GM21515 (cell line): ENCODE data around the gene PCDHB4.
"Not testable (repeated sequence)": the region's sequence is repeated elsewhere in the genome, so short reads cannot be mapped to it uniquely, and the experiment has no call there.

Experiments
- ATAC-seq: cut with Tn5 transposase; IDR thresholded peaks from one replicate; pipeline ENCODE4 v1.9.1; 2021; ENCODE audit not compliant: unreplicated experiment

Gene PCDHB4

DNA sequence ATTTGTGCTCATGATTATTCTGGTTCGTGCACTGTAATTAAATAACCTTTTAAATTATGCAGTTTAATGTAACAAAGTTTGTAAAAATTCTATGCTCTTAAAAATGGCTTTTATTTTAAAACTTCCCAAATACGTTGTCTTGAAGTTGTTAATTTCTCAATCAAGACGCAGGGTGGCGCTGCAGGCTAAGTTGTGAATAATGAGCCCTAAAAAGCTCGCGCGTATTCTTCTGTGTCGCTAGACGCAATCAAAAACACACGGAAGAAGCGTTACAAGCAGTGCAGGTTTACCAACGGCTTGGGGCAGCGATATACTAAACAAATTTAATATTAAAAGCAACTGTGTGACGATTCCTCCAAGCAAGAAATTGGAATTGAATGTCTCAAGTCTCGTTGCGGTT, at the start of gene PCDHB4:
Gene PCDHB4 (plus strand): TSS at position 256 of the 400 bp plus-strand sequence. CDS start 181 bp downstream, outside the sequence.
- ATAC-seq, result no peak

DNA sequence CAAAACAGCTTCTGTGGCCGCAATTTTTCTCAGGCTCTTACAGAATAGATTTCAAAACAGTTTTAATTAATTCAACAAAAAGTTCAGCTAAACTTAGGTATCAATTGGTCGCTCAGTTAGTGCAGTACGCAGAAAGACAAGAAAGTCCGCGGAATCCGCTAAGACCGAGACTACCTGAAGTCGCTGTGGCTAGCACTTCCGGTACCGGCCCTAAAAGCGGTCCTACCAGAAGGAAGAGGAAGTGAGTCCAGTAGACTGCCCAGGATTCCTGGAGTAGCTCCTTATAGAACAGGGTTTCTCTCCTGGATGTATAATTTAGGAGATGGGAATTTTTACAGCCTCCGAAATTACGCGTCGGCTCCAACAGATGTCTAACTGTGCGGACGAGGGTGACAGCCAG, 43.8 kb upstream of the PCDHB4 start:
- ATAC-seq, result no peak

DNA sequence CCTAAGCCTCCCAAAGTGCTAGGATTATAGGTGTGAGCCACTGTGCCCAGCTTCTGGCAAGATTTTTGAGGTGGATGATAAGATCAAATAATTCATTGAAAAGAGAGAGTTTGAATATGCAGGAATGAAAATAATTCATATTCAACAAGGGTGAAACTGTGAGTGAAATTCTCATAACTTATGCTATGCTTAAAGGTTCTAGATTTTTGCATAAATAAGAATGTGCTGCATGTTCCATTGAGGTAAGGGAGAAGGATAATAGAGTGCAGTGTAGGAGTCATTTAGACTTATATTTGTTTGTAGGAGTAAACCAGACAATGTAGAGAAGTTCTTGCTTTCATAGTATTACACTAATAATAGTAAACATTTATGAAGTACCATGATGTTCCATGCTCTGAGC, 39.4 kb upstream of the PCDHB4 start:
- ATAC-seq, result no peak

DNA sequence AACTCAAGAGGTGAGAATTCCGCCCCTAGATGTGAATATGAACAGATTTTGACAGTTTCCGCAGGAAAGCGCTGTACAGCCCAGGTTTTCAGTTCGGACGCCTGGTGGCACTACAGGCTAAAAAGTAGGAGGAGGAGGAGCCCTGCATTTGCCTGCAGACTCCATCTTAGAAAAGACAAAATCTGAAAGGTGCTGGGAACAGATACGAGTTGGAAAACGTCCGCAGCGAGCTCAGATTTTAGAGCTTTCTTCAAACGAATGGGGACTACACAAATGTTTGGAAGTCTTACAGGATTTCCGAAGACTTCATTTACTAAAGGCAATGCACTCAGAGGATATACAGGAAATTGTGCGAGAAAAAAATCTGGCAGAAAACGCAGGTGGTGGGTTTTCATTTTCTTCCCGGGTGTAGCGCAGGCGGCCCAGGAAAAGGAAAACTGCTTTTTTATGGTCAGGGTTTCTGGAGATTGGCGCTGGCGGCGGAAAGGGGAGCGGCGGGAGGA, 37.1 kb upstream of the PCDHB4 start:
- no peak for ATAC-seq

DNA sequence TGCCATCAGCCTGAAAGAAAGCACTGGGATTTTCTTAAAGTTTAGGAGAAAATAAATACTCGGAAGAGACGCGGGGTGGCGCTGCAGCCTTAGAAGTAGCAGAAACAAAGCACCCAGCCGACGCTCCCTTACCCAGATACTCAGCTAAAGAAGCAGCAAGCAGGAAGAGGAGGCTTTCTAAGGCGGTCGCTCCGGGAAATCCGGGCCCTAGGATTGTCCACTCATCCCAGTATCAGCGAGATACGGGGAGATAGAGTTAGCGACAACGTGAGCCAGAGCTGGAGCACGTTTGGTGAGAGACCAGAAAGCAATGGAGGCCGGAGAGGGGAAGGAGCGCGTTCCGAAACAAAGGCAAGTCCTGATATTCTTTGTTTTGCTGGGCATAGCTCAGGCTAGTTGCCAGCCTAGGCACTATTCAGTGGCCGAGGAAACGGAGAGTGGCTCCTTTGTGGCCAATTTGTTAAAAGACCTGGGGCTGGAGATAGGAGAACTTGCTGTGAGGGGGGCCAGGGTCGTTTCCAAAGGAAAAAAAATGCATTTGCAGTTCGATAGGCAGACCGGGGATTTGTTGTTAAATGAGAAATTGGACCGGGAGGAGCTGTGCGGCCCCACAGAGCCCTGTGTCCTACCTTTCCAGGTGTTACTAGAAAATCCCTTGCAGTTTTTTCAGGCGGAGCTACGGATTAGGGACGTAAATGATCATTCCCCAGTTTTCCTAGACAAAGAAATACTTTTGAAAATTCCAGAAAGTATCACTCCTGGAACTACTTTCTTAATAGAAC, 26.9 kb upstream of the PCDHB4 start, which contains the start of gene PCDHB2:
Gene PCDHB2 (plus strand): TSS at position 135 of the 782 bp plus-strand sequence. CDS start 176 bp downstream, at position 311.
- ATAC-seq, result no peak

DNA sequence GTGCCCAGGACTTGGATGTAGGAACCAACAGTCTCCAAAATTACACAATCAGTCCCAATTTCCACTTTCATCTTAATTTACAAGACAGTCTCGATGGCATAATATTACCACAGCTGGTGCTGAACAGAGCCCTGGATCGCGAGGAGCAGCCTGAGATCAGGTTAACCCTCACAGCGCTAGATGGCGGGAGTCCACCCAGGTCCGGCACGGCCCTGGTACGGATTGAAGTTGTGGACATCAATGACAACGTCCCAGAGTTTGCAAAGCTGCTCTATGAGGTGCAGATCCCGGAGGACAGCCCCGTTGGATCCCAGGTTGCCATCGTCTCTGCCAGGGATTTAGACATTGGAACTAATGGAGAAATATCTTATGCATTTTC, 26.4 kb upstream of the PCDHB4 start:
- no peak for ATAC-seq

DNA sequence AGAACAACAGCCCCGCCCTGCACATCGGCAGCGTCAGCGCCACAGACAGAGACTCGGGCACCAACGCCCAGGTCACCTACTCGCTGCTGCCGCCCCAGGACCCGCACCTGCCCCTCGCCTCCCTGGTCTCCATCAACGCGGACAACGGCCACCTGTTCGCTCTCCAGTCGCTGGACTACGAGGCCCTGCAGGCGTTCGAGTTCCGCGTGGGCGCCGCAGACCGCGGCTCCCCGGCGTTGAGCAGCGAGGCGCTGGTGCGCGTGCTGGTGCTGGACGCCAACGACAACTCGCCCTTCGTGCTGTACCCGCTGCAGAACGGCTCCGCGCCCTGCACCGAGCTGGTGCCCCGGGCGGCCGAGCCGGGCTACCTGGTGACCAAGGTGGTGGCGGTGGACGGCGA, 25.4 kb upstream of the PCDHB4 start:
- not testable (repeated sequence) for ATAC-seq

DNA sequence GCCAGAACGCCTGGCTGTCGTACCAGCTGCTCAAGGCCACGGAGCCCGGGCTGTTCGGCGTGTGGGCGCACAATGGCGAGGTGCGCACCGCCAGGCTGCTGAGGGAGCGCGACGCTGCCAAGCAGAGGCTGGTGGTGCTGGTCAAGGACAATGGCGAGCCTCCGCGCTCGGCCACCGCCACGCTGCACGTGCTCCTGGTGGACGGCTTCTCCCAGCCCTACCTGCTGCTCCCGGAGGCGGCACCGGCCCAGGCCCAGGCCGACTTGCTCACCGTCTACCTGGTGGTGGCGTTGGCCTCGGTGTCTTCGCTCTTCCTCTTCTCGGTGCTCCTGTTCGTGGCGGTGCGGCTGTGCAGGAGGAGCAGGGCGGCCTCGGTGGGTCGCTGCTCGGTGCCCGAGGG, 25.0 kb upstream of the PCDHB4 start:
- not testable (repeated sequence) for ATAC-seq

DNA sequence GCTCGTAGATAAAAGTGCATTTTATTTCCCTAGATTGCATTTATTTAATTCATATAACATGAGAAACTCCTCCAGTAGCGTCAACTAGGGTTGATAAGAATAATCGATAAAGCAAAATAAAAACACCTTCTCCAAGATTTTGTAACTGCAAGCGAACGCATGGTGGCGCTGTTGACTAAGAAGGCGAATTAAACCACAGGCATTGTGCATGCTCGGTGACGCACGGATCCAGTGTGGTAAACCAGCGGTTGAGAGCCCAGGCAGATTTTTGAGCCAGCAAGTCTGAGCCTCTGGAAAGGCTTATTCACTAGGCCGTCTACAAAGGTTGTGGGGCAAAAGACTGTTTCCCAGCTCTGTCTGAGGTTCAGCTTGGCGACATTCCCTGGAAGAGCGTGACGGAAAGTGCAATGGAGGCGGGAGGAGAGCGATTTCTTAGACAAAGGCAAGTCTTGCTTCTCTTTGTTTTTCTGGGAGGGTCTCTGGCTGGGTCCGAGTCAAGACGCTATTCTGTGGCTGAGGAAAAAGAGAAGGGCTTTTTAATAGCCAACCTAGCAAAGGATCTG, 21.3 kb upstream of the PCDHB4 start, which contains the start of gene PCDHB3:
Gene PCDHB3 (plus strand): TSS at position 231 of the 563 bp plus-strand sequence. CDS start 177 bp downstream, at position 408.
- ATAC-seq, result no peak

DNA sequence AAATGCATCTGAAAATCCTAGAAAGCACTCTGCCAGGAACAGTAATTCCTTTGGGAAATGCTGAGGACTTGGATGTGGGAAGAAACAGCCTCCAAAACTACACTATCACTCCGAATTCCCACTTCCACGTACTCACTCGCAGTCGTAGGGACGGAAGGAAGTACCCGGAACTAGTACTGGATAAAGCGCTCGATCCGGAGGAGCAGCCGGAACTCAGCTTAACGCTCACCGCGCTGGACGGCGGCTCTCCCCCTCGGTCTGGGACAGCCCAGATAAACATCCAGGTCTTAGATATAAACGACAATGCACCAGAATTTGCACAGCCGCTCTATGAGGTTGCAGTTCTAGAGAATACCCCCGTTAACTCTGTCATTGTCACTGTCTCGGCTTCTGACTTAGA, 20.6 kb upstream of the PCDHB4 start:
- no peak for ATAC-seq

DNA sequence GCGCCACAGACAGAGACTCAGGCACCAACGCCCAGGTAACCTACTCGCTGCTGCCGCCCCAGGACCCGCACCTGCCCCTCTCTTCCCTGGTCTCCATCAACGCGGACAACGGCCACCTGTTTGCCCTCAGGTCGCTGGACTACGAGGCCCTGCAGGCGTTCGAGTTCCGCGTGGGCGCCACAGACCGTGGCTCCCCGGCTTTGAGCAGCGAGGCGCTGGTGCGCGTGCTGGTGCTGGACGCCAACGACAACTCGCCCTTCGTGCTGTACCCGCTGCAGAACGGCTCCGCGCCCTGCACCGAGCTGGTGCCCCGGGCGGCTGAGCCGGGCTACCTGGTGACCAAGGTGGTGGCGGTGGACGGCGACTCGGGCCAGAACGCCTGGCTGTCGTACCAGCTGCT, 19.5 kb upstream of the PCDHB4 start:
- ATAC-seq, result not testable (repeated sequence)

DNA sequence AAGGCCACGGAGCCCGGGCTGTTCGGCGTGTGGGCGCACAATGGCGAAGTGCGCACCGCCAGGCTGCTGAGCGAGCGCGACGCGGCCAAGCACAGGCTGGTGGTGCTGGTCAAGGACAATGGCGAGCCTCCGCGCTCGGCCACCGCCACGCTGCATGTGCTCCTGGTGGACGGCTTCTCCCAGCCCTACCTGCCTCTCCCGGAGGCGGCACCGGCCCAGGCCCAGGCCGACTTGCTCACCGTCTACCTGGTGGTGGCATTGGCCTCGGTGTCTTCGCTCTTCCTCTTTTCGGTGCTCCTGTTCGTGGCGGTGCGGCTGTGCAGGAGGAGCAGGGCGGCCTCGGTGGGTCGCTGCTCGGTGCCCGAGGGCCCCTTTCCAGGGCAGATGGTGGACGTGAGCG, 19.1 kb upstream of the PCDHB4 start:
- ATAC-seq, result not testable (repeated sequence)

DNA sequence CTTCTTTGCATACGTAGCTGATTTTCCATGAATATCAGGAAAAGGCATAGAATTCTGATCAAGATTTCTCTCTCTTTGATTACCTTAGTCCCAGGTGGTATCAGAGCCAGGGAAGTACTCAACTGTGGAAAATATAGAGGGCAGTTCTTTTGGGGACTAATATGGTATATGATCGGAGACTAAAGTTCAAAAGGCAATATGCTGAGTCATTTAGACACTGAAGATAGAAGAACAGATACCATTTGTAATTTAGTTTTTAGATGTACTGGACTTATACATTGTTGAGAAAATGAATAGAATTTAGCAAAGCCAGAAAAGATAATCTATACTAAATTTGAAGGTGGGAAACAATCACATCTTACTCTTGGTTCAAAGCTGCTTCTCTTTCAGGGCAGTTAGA, 16.3 kb upstream of the PCDHB4 start:
- no peak for ATAC-seq

DNA sequence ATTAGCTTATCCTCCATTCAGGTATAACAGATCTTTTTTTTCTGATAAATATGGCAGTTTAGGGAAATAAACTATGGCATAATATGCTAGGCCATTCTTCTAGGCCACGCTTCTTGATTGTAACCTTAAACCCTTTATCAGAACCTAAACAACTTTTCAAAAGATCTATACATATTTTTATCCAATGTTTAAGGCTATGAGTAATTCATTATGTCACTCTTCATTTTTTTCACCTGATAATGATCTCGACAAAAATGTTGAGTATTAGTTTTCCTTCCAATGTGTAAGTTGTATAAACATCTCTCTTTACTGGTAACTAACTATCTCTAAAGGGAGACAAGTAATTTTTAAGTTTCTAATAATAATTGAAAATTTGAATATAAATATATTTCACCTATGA, 2.4 kb upstream of the PCDHB4 start:
- ATAC-seq, result no peak

DNA sequence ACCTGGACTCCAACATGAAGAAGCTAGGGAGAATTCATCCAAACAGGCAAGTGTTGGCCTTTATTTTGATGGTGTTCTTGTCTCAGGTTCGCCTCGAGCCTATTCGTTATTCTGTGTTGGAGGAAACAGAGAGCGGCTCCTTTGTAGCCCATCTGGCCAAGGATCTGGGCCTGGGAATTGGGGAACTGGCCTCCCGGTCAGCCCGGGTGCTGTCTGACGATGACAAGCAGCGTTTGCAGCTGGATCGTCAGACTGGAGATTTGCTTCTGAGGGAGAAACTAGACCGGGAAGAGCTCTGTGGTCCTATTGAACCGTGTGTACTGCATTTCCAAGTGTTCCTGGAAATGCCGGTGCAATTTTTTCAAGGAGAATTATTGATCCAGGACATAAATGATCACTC, 367 bp downstream of the PCDHB4 start:
- ATAC-seq, result no peak

DNA sequence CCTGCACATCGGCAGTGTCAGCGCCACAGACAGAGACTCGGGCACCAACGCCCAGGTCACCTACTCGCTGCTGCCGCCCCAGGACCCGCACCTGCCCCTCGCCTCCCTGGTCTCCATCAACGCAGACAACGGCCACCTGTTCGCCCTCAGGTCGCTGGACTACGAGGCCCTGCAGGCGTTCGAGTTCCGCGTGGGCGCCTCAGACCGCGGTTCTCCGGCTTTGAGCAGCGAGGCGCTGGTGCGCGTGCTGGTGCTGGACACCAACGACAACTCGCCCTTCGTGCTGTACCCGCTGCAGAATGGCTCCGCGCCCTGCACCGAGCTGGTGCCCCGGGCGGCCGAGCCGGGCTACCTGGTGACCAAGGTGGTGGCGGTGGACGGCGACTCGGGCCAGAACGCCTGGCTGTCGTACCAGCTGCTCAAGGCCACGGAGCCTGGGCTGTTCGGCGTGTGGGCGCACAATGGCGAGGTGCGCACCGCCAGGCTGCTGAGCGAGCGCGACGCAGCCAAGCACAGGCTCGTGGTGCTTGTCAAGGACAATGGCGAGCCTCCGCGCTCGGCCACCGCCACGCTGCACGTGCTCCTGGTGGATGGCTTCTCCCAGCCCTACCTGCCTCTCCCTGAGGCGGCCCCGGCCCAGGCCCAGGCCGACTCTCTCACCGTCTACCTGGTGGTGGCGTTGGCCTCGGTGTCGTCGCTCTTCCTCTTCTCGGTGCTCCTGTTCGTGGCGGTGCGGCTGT, 1.9 kb downstream of the PCDHB4 start:
- not testable (repeated sequence) for ATAC-seq

DNA sequence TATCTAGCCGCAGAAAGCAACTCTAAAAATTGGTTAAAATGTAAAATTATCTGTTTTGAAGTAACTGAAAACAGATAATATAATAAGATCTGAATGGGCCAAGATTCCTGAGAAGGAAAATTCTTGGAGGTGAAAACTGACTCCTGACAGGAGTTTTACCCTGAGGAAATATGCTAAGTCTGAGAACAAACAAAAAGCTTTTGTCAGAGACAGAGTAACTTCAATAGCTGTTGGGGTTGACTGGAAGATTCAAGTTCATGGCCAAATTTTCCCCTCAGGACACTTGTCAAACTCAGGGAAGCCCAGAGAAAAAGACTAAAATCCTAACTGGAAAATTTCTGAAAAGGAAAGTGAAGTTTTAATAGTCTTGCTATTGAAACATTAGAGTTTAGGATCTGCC, 5.7 kb downstream of the PCDHB4 start:
- no peak for ATAC-seq

DNA sequence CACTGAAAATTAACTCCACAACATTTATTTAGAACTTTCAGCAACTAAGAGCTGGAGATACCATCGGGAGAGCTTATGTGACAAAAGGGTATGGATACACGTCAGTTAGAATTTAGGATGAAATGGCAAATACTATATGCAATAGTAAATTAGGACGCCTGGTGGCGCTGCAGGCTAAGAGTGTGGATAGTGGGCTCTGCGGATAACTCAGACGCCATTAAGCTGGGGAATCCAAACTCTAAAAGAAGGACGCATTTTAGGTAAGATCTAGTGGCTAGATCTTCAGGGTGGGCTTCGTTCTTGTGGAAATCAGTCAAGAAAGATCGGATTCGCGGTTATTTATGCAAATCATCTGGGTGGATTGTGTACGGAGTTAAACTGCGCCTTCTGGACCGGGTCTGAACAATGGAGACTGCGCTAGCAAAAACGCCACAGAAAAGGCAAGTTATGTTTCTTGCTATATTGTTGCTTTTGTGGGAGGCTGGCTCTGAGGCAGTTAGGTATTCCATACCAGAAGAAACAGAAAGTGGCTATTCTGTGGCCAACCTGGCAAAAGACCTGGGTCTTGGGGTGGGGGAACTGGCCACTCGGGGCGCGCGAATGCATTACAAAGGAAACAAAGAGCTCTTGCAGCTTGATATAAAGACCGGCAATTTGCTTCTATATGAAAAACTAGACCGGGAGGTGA, 13.6 kb downstream of the PCDHB4 start, which contains the start of gene PCDHB5:
Gene PCDHB5 (plus strand): TSS at position 177 of the 688 bp plus-strand sequence. CDS start 229 bp downstream, at position 406.
- no peak for ATAC-seq

DNA sequence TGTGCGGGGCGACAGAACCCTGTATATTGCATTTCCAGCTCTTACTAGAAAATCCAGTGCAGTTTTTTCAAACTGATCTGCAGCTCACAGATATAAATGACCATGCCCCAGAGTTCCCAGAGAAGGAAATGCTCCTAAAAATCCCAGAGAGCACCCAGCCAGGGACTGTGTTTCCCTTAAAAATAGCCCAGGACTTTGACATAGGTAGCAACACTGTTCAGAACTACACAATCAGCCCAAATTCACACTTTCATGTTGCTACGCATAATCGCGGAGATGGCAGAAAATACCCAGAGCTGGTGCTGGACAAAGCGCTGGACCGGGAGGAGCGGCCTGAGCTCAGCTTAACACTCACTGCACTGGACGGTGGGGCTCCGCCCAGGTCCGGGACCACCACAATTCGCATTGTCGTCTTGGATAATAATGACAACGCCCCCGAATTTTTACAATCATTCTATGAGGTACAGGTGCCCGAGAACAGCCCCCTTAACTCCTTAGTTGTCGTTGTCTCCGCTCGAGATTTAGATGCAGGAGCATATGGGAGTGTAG, 14.2 kb downstream of the PCDHB4 start:
- ATAC-seq, result no peak

DNA sequence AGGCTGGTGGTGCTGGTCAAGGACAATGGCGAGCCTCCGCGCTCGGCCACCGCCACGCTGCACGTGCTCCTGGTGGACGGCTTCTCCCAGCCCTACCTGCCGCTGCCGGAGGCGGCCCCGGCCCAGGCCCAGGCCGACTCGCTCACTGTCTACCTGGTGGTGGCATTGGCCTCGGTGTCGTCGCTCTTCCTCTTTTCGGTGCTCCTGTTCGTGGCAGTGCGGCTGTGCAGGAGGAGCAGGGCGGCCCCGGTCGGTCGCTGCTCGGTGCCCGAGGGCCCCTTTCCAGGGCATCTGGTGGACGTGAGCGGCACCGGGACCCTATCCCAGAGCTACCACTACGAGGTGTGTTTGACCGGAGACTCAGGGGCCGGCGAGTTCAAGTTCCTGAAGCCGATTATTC, 15.7 kb downstream of the PCDHB4 start:
- not testable (repeated sequence) for ATAC-seq

DNA sequence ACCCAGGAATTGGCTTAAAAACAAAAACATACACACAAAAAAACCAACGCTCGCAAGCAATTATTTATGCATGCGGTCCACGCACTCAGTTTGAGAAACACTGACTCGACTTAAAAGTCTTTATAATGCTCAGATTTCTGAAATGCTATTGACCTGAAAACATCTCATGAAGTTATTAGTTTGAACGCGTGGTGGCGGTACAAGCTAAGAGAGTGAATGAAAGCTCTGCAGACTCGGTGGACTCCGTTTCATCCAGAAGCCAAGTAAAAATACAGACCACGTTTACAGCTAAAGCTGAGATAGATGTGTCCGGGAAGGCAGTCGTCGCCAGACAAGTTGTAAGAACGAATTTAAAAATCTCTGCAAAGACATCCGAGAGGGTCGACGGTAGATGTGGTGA, 28.2 kb downstream of the PCDHB4 start, which contains the start of gene PCDHB6:
Gene PCDHB6 (plus strand): TSS at position 246 of the 400 bp plus-strand sequence. CDS start 201 bp downstream, outside the sequence.
- ATAC-seq, result no peak
